MM.1S (cell line): ENCODE results near the gene POLA2.

Source experiments
- EZH2phosphoT487 ChIP-seq: fragments of 300-600 bp; sonication (generic); IDR thresholded peaks from 2 replicates; pipeline ENCODE4 v1.6.1; 2018; ENCODE audit warnings: antibody characterized with exemption, low read length
- TF ChIP-seq, protein P1 (sequence below): fragments of 300-600 bp; sonication (generic); IDR thresholded peaks from 2 replicates; pipeline ENCODE4 v1.5.1; 2016; ENCODE audit warnings: antibody characterized with exemption, low read length, mixed read lengths

DNA sequence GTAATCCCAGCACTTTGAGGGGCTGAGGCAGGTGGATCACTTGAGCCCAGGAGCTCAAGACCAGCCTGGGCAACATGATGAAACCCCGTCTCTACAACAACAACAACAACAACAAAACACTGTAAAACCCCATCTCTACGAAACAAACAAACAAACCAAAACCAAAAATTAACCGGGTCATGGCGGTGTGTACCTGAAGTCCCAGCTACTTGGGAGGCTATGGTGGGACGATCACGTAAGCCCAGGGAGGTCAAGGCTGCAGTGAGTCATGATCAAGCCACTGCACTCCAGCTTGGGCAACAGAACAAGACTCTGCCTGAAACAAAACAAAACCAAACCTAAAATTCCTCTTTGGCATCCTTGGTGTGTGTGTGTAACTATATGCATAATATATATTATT lies 7.0 kb upstream of the POLA2 start:
- TF ChIP-seq, protein P1, sequence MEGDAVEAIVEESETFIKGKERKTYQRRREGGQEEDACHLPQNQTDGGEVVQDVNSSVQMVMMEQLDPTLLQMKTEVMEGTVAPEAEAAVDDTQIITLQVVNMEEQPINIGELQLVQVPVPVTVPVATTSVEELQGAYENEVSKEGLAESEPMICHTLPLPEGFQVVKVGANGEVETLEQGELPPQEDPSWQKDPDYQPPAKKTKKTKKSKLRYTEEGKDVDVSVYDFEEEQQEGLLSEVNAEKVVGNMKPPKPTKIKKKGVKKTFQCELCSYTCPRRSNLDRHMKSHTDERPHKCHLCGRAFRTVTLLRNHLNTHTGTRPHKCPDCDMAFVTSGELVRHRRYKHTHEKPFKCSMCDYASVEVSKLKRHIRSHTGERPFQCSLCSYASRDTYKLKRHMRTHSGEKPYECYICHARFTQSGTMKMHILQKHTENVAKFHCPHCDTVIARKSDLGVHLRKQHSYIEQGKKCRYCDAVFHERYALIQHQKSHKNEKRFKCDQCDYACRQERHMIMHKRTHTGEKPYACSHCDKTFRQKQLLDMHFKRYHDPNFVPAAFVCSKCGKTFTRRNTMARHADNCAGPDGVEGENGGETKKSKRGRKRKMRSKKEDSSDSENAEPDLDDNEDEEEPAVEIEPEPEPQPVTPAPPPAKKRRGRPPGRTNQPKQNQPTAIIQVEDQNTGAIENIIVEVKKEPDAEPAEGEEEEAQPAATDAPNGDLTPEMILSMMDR = no peak
- no peak for TF ChIP-seq EZH2phosphoT487
